Osteoblast (primary cell): ENCODE results near the gene SYT13. TPM values are rescaled to one million over a fixed set of nuclear protein-coding genes. Genes with fewer than 3 reads are reported as not detected.

Source experiments
- DNase-seq: peaks from one replicate; pipeline ENCODE4 v3.0.0; 2011; ENCODE audit warnings: low spot score, mixed read lengths; ENCODE audit not compliant: insufficient read length; ENCODE audit errors: missing footprints
- H2AFZ ChIP-seq: 2 replicates; pipeline ENCODE4 v1.6.0; 2011; ENCODE audit warnings: mild to moderate bottlenecking, low read length
- H3K27ac ChIP-seq: 2 replicates; pipeline ENCODE4 v1.5.1; 2011; ENCODE audit warnings: mild to moderate bottlenecking, low read depth, low read length, moderate library complexity
- H3K27me3 ChIP-seq: 2 replicates; pipeline ENCODE4 v1.6.0; 2012; ENCODE audit warnings: mild to moderate bottlenecking, control low read depth, inconsistent platforms, low read length, moderate library complexity; ENCODE audit not compliant: insufficient read depth
- H3K36me3 ChIP-seq: 2 replicates; pipeline ENCODE4 v1.5.1; 2011; ENCODE audit warnings: mild to moderate bottlenecking, low read length, control low read depth, moderate library complexity; ENCODE audit not compliant: insufficient read depth
- H3K4me1 ChIP-seq: 2 replicates; pipeline ENCODE4 v1.5.1; 2011; ENCODE audit warnings: mild to moderate bottlenecking, low read length, control low read depth, moderate library complexity; ENCODE audit not compliant: insufficient read depth
- H3K4me2 ChIP-seq: 2 replicates; pipeline ENCODE4 v1.6.0; 2011; ENCODE audit warnings: mild to moderate bottlenecking, low read length; ENCODE audit not compliant: insufficient read depth
- H3K4me3 ChIP-seq: fragments of 200-600 bp; sonication (generic); 3 replicates; pipeline ENCODE4 v1.5.1; 2012; ENCODE audit warnings: mild to moderate bottlenecking, low read length, inconsistent platforms; ENCODE audit not compliant: insufficient read depth
- H3K79me2 ChIP-seq: 2 replicates; pipeline ENCODE4 v1.6.0; 2012; ENCODE audit warnings: mild to moderate bottlenecking, low read length, control low read depth, inconsistent platforms; ENCODE audit not compliant: insufficient read depth
- H3K9me3 ChIP-seq: 2 replicates; pipeline ENCODE4 v1.5.1; 2011; ENCODE audit warnings: low read depth, low read length, control low read depth
- H4K20me1 ChIP-seq: 2 replicates; pipeline ENCODE4 v1.6.0; 2012; ENCODE audit warnings: mild to moderate bottlenecking, low read length, control low read depth; ENCODE audit not compliant: insufficient read depth
- total RNA-seq: library from RNA; depleted of rRNA; stranded (reverse); fragments of >200 nt; gene quantifications from 2 replicates; pipeline ENCODE4 v1.2.3, GENCODE V29; 2012
- TF ChIP-seq, protein P1 (sequence below): IDR thresholded peaks from 2 replicates; pipeline ENCODE4 v1.5.1; 2011; ENCODE audit warnings: mild to moderate bottlenecking, low read depth, low read length, moderate library complexity; ENCODE audit errors: extremely low read depth

SYT13 gene
- total RNA-seq, 1 donor = under 0.01 TPM

DNA sequence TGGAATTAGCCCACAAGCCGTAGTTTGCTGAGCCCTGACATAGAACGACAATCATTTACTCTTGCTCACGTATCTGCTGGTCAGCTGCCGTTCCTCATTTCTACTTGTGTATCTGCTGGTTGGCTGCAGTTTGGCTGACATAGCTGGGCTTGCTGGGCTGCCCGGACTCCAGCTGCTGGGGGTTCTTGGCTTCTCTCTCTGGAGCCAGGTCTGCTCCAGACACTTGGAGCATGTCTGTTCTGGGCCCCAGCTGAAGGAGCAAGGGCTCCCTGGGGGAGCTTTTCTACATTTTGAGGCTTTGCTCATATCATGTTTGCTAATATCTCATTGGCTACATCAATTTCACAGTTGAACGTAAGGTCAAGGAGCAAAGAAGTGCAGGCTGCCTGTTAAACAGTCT lies 92.4 kb downstream of the SYT13 start:
- Histone ChIP-seq H3K4me1 (no peaks in the 10 kb centered on the region), H3K4me2 (no peak overlapping the region), H2AFZ (no peak overlapping the region), H4K20me1 (no peaks in the 10 kb centered on the region), H3K79me2 (no peaks in the 10 kb centered on the region), H3K36me3 (no peaks in the 10 kb centered on the region), H3K27me3 (no peaks in the 10 kb centered on the region), H3K27ac (no peak overlapping the region), H3K4me3 (no peak overlapping the region), H3K9me3 (no peaks in the 10 kb centered on the region)
- DNase-seq = no peak
- TF ChIP-seq, protein P1, sequence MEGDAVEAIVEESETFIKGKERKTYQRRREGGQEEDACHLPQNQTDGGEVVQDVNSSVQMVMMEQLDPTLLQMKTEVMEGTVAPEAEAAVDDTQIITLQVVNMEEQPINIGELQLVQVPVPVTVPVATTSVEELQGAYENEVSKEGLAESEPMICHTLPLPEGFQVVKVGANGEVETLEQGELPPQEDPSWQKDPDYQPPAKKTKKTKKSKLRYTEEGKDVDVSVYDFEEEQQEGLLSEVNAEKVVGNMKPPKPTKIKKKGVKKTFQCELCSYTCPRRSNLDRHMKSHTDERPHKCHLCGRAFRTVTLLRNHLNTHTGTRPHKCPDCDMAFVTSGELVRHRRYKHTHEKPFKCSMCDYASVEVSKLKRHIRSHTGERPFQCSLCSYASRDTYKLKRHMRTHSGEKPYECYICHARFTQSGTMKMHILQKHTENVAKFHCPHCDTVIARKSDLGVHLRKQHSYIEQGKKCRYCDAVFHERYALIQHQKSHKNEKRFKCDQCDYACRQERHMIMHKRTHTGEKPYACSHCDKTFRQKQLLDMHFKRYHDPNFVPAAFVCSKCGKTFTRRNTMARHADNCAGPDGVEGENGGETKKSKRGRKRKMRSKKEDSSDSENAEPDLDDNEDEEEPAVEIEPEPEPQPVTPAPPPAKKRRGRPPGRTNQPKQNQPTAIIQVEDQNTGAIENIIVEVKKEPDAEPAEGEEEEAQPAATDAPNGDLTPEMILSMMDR = no peak

Other genes starting within 250 kb of the SYT13 start
- gene PRDM11, start 139.7 kb downstream of the SYT13 start, total RNA-seq = 5.4 and 6.8 TPM in 2 replicates